Endothelial cell of hepatic sinusoid (primary cell): ENCODE data around the gene DUSP28.
"Not testable (repeated sequence)": the region's sequence is repeated elsewhere in the genome, so short reads cannot be mapped to it uniquely, and the experiment has no call there.

Source experiments
- in situ Hi-C: cut with HindIII; loops from 2 replicates; pipeline ENCODE4 v1.10.0; 2017; ENCODE audit warnings: low sequenced_read_pairs

The DUSP28 gene

GRCh38 chr2:240525802-240526201, 34.4 kb upstream of the DUSP28 start:
- in situ Hi-C loops, result no loop called here

GRCh38 chr2:240526521-240526920, 33.6 kb upstream of the DUSP28 start:
- in situ Hi-C loops, result no loop called here

GRCh38 chr2:240527153-240527750, 32.9 kb upstream of the DUSP28 start:
- in situ Hi-C loops, result no loop called here

GRCh38 chr2:240528406-240529040, 31.6 kb upstream of the DUSP28 start:
- in situ Hi-C loops, result no loop called here

- in situ Hi-C loops, result no loop called here
Observed at GRCh38 chr2:240529344-240529999, 30.7 kb upstream of the DUSP28 start.

- in situ Hi-C loops, result no loop called here
Observed at GRCh38 chr2:240530181-240530580, 30.0 kb upstream of the DUSP28 start.

GRCh38 chr2:240531038-240531437, 29.1 kb upstream of the DUSP28 start:
- in situ Hi-C loops, result no loop called here

GRCh38 chr2:240532031-240532775, 28.0 kb upstream of the DUSP28 start:
- in situ Hi-C loops, result no loop called here

GRCh38 chr2:240538031-240538780, 22.0 kb upstream of the DUSP28 start:
- in situ Hi-C loops, result no loop called here

GRCh38 chr2:240539101-240539500, 21.1 kb upstream of the DUSP28 start:
- in situ Hi-C loops, result not testable (repeated sequence)

GRCh38 chr2:240539906-240540305, 20.3 kb upstream of the DUSP28 start:
- in situ Hi-C loops, result no loop called here

- in situ Hi-C loops, result loop anchor here (5.0 kb wide), 1 partner anchor 34 kb away; no protein-coding TSS in a partner anchor
Observed at GRCh38 chr2:240551288-240551687, 8.9 kb upstream of the DUSP28 start.

- in situ Hi-C loops, result loop anchor here (5.0 kb wide), 1 partner anchor 35 kb away; no protein-coding TSS in a partner anchor
Observed at GRCh38 chr2:240551811-240552210, 8.3 kb upstream of the DUSP28 start.

GRCh38 chr2:240553956-240554480, 6.1 kb upstream of the DUSP28 start:
- in situ Hi-C loops, result loop anchor here (5.0 kb wide), 1 partner anchor 37 kb away; no protein-coding TSS in a partner anchor

GRCh38 chr2:240554767-240555493, 5.2 kb upstream of the DUSP28 start:
- in situ Hi-C loops, result loop anchor here (5.0 kb wide), 1 partner anchor 38 kb away; no protein-coding TSS in a partner anchor

GRCh38 chr2:240555541-240556250, 4.5 kb upstream of the DUSP28 start:
- in situ Hi-C loops, result no loop called here

GRCh38 chr2:240556553-240557100, 3.5 kb upstream of the DUSP28 start:
- in situ Hi-C loops, result no loop called here

GRCh38 chr2:240557101-240557751, 2.9 kb upstream of the DUSP28 start:
- in situ Hi-C loops, result no loop called here
